ENCODE results near the gene PARVB. TPM values are rescaled to one million over a fixed set of nuclear protein-coding genes. Genes with fewer than 3 reads are reported as not detected.
"Not testable (repeated sequence)": the region's sequence is repeated elsewhere in the genome, so short reads cannot be mapped to it uniquely, and the experiment has no call there.

The PARVB gene
- total and polyA plus RNA-seq, 5 donors = 44.0 to 124 (median 88.6) TPM

- DNase-seq (peak in 1 of 3 donors; percentile 28), ATAC-seq (no peak)
- Histone ChIP-seq H3K4me3 (ENCODE audit: low read length) (no peak overlapping the region), H3K9me3 (ENCODE audit: control insufficient read depth, low read length) (no peaks in the 10 kb centered on the region), H3K27me3 (ENCODE audit: control insufficient read depth, insufficient read depth) (no peaks in the 10 kb centered on the region), H3K27ac (ENCODE audit: low read length) (no peak overlapping the region), H3K4me1 (ENCODE audit: control insufficient read depth, insufficient read depth, low read length) (no peaks in the 10 kb centered on the region)
- intact Hi-C loops (cut with DNase I) = no loop called here
- WGBS = 94% methylated on average over 13 of the region's 13 CpGs
Observed at GRCh38 chr22:44099696-44100095, 75.6 kb downstream of the PARVB start.

DNA sequence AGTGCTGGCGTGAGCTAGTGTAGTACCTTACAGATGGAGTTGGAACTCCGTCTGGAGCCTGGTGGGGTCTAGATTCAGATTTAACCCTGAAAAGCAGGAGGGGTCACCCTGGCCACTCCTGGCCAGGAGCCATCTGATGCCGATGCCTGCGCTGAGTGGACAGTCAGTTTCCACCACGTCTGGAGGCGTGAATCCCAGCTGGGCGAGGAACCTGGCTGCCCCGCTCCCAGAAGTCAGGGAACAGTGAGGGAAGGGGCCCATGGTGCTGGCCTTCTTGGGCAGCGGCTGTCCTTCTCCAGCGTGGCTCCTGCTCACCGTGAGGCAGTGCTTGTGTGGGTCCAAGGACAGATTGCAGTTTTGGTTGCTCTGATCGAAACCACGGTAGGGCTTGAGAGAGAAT, 76.3 kb downstream of the PARVB start:
- ATAC-seq (no peak), DNase-seq (peak in 1 of 3 donors; percentile 33)
- intact Hi-C loops (cut with DNase I) = no loop called here
- H3K9me3 ChIP-seq (ENCODE audit: control insufficient read depth, low read length) = no peaks in the 10 kb centered on the region
- 92% methylated on average over 13 of the region's 13 CpGs for WGBS
- no peak overlapping the region for H3K27ac ChIP-seq (ENCODE audit: low read length)
- no peaks in the 10 kb centered on the region for H3K27me3 ChIP-seq (ENCODE audit: control insufficient read depth, insufficient read depth)
- no peak overlapping the region for H3K4me3 ChIP-seq (ENCODE audit: low read length)
- no peaks in the 10 kb centered on the region for H3K4me1 ChIP-seq (ENCODE audit: control insufficient read depth, insufficient read depth, low read length)

DNA sequence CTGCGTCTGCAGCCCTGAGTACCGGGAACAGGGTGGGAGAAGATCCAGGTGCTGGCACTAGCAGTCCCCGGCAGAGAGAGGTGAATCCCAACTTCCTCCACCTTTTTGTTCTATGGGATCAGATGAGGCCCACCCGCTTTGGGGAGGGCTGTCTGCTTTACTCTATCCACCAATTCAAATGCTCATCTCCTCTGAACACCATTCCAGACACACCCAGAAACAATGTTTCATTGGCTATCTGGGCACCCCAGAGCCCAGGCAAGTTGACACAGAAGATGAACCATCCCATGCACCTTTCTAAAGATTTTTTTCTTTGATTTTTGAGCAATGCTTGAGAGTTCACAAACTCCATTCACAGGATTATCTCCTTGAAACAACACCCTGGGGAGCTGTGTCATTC, 78.0 kb downstream of the PARVB start:
- ATAC-seq (no peak), DNase-seq (no peak)
- intact Hi-C loops (cut with DNase I) = no loop called here
- 95% methylated on average over 4 of the region's 4 CpGs for WGBS
- Histone ChIP-seq H3K4me1 (ENCODE audit: control insufficient read depth, insufficient read depth, low read length) (no peaks in the 10 kb centered on the region), H3K4me3 (ENCODE audit: low read length) (no peak overlapping the region), H3K9me3 (ENCODE audit: control insufficient read depth, low read length) (no peaks in the 10 kb centered on the region), H3K27ac (ENCODE audit: low read length) (no peak overlapping the region), H3K27me3 (ENCODE audit: control insufficient read depth, insufficient read depth) (no peaks in the 10 kb centered on the region)

GRCh38 chr22:44102856-44103255, 78.8 kb downstream of the PARVB start:
- Histone ChIP-seq H3K27me3 (ENCODE audit: control insufficient read depth, insufficient read depth) (no peaks in the 10 kb centered on the region), H3K27ac (ENCODE audit: low read length) (no peak overlapping the region), H3K4me1 (ENCODE audit: control insufficient read depth, insufficient read depth, low read length) (no peaks in the 10 kb centered on the region), H3K9me3 (ENCODE audit: control insufficient read depth, low read length) (no peaks in the 10 kb centered on the region), H3K4me3 (ENCODE audit: low read length) (no peak overlapping the region)
- no peak for ATAC-seq
- WGBS = 95% methylated on average over 3 of the region's 3 CpGs
- intact Hi-C loops (cut with DNase I) = no loop called here
- no peak for DNase-seq

DNA sequence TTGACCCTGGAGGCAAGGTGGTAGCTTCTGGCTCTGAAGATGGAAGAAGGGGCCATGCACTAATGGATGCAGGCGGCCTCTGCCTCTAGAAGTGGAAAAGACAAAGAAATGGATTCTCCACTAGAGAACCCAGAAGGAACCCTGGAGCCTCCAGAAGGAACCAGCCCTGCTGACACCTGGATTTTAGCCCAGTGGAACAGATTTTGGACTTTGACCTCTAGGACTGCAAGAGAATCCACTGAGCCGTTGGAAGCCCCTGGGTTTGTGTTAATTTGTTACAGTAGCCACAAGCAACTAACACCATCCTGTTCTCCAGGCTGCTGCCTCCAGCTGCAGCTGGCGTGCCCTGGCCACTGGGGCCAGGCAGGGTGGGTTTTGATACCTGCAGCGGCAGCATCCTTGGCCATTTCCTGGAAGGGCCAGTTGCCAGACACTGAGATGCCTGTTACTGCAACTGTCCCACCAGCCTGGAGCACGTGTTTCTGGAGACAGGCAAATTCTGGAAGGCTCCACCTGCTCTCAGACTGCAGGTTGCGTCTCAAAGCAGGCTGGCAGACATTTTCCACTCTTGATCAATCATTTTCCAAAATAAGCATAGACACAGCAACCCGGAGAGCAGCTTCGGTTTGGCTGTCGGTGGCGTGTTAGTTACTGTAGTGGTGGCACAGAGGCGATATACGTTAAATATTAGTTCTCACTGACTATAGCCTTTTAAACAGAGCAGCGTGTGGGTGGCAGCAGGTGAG, 79.8 kb downstream of the PARVB start:
- Histone ChIP-seq H3K4me1 (ENCODE audit: control insufficient read depth, insufficient read depth, low read length) (no peaks in the 10 kb centered on the region), H3K4me3 (ENCODE audit: low read length) (no peak overlapping the region), H3K27ac (ENCODE audit: low read length) (no peak overlapping the region), H3K9me3 (ENCODE audit: control insufficient read depth, low read length) (no peaks in the 10 kb centered on the region), H3K27me3 (ENCODE audit: control insufficient read depth, insufficient read depth) (no peaks in the 10 kb centered on the region)
- no peak for DNase-seq
- WGBS = 95% methylated on average over 13 of the region's 13 CpGs
- intact Hi-C loops (cut with DNase I) = no loop called here
- ATAC-seq = no peak

DNA sequence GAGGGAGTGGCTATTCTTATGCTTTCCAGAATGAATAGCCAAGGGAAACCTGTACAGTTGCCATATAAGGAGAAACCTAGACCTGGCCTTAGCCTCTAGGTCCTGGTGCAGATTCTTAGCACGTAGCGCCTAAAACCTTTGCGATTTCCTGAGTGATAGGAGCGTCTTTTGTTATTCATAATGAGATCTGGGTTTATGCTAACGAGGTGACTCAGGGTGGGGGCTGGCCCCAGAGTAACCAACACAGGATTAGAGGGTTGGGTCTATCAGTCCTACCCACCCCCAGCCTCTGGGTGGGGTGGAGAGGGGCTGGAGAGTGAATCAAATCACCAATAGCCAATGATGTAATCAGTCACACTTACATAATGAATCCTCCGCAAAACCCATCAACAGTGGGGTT, 83.2 kb downstream of the PARVB start:
- Histone ChIP-seq H3K27me3 (ENCODE audit: control insufficient read depth, insufficient read depth) (no peaks in the 10 kb centered on the region), H3K4me1 (ENCODE audit: control insufficient read depth, insufficient read depth, low read length) (no peaks in the 10 kb centered on the region), H3K4me3 (ENCODE audit: low read length) (no peak overlapping the region), H3K27ac (ENCODE audit: low read length) (no peak overlapping the region), H3K9me3 (ENCODE audit: control insufficient read depth, low read length) (no peaks in the 10 kb centered on the region)
- WGBS = 87% methylated on average over 6 of the region's 6 CpGs
- intact Hi-C loops (cut with DNase I) = no loop called here
- DNase-seq (no peak), ATAC-seq (no peak)

GRCh38 chr22:44108076-44108475, 84.0 kb downstream of the PARVB start:
- WGBS = 94% methylated on average over 2 of the region's 2 CpGs
- Histone ChIP-seq H3K27me3 (ENCODE audit: control insufficient read depth, insufficient read depth) (no peaks in the 10 kb centered on the region), H3K4me3 (ENCODE audit: low read length) (no peak overlapping the region), H3K9me3 (ENCODE audit: control insufficient read depth, low read length) (no peaks in the 10 kb centered on the region), H3K27ac (ENCODE audit: low read length) (no peak overlapping the region), H3K4me1 (ENCODE audit: control insufficient read depth, insufficient read depth, low read length) (no peaks in the 10 kb centered on the region)
- intact Hi-C loops (cut with DNase I) = no loop called here
- ATAC-seq = no peak
- DNase-seq = no peak

DNA sequence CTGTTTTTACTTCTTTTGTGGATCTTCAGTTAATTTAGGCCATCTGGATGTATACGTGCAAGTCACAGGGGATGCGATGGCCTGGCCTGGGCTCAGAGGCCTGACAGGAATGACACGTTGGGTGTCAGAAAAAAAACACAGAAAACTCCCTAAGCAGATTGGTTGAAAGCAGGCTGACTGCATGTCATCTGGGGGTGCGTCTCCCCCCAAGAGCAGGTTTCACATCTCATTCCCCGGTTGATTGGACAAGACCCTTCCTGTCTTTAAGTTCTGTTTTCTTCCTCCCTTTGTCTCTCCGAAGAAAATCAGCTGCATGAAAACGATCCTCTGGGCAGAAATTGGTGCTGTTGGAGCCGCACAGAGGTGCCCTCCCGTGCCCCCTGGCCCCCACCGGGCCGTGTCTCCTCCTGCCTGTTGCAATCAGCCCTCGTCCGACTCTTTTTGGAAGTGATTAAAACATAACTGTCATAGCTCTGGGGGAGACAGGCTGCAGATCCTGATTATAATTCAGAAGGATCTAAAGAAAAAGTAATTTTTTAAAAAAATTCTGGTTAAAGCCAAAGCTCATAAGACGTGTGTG, 84.8 kb downstream of the PARVB start:
- no peak overlapping the region for H3K27ac ChIP-seq (ENCODE audit: low read length)
- 58% methylated on average over 14 of the region's 14 CpGs for WGBS
- no peaks in the 10 kb centered on the region for H3K27me3 ChIP-seq (ENCODE audit: control insufficient read depth, insufficient read depth)
- ATAC-seq = no peak
- no peak for DNase-seq
- intact Hi-C loops (cut with DNase I) = no loop called here
- H3K9me3 ChIP-seq (ENCODE audit: control insufficient read depth, low read length) = no peaks in the 10 kb centered on the region
- H3K4me1 ChIP-seq (ENCODE audit: control insufficient read depth, insufficient read depth, low read length) = no peaks in the 10 kb centered on the region
- H3K4me3 ChIP-seq (ENCODE audit: low read length) = no peak overlapping the region

DNA sequence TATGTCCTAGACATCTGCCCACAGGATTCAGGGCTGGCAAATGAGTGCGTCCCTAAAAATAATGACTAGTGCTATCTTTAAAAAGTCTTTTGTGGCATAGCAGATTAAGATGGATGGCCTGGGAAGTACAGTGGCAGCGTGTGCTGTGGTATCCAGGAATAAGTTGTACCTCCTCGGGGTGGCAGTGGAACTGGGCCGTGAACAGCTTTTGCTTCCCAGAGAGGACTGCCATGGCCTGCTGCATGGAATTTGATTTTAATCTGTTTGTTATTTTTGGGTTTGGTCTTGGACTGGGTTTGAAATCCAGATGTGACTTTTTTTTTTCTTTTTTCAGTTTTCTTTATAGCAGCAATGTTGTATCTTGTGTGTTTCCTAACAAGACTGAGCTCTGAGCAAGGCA, 85.3 kb downstream of the PARVB start:
- intact Hi-C loops (cut with DNase I) = no loop called here
- DNase-seq (no peak), ATAC-seq (peak in 1 of 2 donors; percentile 34)
- WGBS = 65% methylated on average over 4 of the region's 4 CpGs
- H3K27me3 ChIP-seq (ENCODE audit: control insufficient read depth, insufficient read depth) = no peaks in the 10 kb centered on the region
- no peak overlapping the region for H3K27ac ChIP-seq (ENCODE audit: low read length)
- H3K4me3 ChIP-seq (ENCODE audit: low read length) = no peak overlapping the region
- H3K4me1 ChIP-seq (ENCODE audit: control insufficient read depth, insufficient read depth, low read length) = no peaks in the 10 kb centered on the region
- no peaks in the 10 kb centered on the region for H3K9me3 ChIP-seq (ENCODE audit: control insufficient read depth, low read length)

DNA sequence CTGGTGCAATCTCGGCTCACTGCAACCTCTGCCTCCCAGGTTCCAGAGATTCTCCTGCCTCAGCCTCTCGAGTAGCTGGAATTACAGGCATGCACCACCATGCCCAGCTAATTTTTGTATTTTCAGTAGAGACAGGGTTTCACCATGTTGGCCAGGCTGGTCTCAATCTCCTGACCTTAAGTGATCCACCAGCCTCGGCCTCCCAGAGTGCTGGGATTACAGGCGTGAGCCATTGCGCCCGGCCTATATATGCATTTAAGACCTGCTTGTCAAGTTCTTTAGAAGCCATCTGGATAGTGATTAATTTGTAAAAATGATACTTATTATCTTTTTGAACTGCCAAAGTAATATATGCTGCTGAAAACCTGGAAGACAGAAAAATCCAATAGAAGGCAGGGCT, 86.6 kb downstream of the PARVB start:
- not testable (repeated sequence) for ATAC-seq, DNase-seq
- 97% methylated on average over 6 of the region's 6 CpGs for WGBS

GRCh38 chr22:44111562-44112155, 87.6 kb downstream of the PARVB start:
- Histone ChIP-seq H3K4me3 (ENCODE audit: low read length) (no peak overlapping the region), H3K27me3 (ENCODE audit: control insufficient read depth, insufficient read depth) (no peaks in the 10 kb centered on the region), H3K9me3 (ENCODE audit: control insufficient read depth, low read length) (no peaks in the 10 kb centered on the region), H3K27ac (ENCODE audit: low read length) (no peak overlapping the region), H3K4me1 (ENCODE audit: control insufficient read depth, insufficient read depth, low read length) (peaks cover 4% of the 10 kb centered on the region)
- 80% methylated on average over 9 of the region's 9 CpGs for WGBS
- intact Hi-C loops (cut with DNase I) = no loop called here
- DNase-seq (no peak), ATAC-seq (no peak)

More for the DNA sequence above, 86.6 kb downstream of the PARVB start:
- intact Hi-C loops (cut with DNase I); H3K27me3 ChIP-seq (ENCODE audit: control insufficient read depth, insufficient read depth); H3K27ac ChIP-seq (ENCODE audit: low read length); H3K4me1 ChIP-seq (ENCODE audit: control insufficient read depth, insufficient read depth, low read length); H3K4me3 ChIP-seq (ENCODE audit: low read length); H3K9me3 ChIP-seq (ENCODE audit: control insufficient read depth, low read length): not testable (repeated sequence)
